SK-N-MC (cell line): ENCODE data around the gene CCDC69.

ENCODE experiments used
- EZH2 ChIP-seq: fragments of 200-600 bp; sonication (generic); IDR thresholded peaks from one replicate; pipeline ENCODE4 v1.6.1; 2017; ENCODE audit warnings: antibody characterized with exemption
- POLR2AphosphoS5 ChIP-seq: IDR thresholded peaks from 2 replicates; pipeline ENCODE4 v1.6.1; 2012; ENCODE audit warnings: mild to moderate bottlenecking, low read depth, low read length, borderline replicate concordance

DNA sequence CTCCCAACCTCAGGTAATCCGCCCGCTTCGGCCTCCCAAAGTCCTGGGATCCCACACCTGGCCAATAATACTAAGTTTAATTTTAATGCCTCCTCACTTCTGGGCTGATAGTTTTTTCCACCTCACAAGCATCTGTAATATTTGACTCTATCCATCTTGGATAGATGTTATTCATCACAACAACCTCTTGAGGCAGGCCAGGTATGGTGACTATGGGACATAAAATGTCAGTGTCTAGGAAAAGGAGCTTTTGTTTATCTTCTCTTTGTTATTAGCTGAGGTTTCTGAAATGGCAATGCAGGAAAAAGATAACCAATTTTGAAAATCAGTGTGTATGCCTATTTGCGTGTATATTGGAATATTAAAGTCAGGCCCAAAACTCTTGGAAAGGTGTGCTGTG lies 1.2 kb upstream of the CCDC69 start:
- no peak for TF ChIP-seq POLR2AphosphoS5
- no peak for TF ChIP-seq EZH2
